H1 (cell line): ENCODE data around the gene SPECC1. TPM values are rescaled to one million over a fixed set of nuclear protein-coding genes. Genes with fewer than 3 reads are reported as not detected.

ENCODE experiments used
- SP4 ChIP-seq: IDR thresholded peaks from 2 replicates; pipeline ENCODE4 v1.6.1; 2012; ENCODE audit warnings: low read length, inconsistent platforms
- polyA plus RNA-seq, 7 experiments: library from polyadenylated mRNA; depleted of rRNA in 3 of 7; stranded (reverse) in 5 of 7; unstranded in 2 of 7; fragments of >200 nt in 5 of 7; fragments of 200-250 nt in 2 of 7; gene quantifications; 1 replicate in 5 of 7; 2 replicates in 1 of 7; 4 replicates in 1 of 7; pipeline versions ENCODE4 v1.2.1 to v1.2.3, GENCODE V29; 2011 to 2013; ENCODE audit warnings: missing spikeins in 2 of 7, mixed read lengths in 2 of 7
- total RNA-seq: library from RNA; stranded (reverse); fragmentation: NEBNext Ultra II Directional; extraction: Animal tissue kit (Norgen Biotek cat#: 25700); gene quantifications from 2 replicates; pipeline ENCODE4 v1.2.1, GENCODE V29; 2021
- TF ChIP-seq, protein P1 (sequence below): IDR thresholded peaks from 2 replicates; pipeline ENCODE4 v1.6.1; 2012; ENCODE audit warnings: low read length, inconsistent platforms

SPECC1 gene
- total and polyA plus RNA-seq, 2 of the 8 experiments (the other 6 are each of a cell fraction or from before 2014, with no cell fraction given): 35.8 to 87.9 TPM

GRCh38 chr17:20103454-20104446 lies 94.6 kb downstream of the SPECC1 start (continued):
- TF ChIP-seq, protein P1, sequence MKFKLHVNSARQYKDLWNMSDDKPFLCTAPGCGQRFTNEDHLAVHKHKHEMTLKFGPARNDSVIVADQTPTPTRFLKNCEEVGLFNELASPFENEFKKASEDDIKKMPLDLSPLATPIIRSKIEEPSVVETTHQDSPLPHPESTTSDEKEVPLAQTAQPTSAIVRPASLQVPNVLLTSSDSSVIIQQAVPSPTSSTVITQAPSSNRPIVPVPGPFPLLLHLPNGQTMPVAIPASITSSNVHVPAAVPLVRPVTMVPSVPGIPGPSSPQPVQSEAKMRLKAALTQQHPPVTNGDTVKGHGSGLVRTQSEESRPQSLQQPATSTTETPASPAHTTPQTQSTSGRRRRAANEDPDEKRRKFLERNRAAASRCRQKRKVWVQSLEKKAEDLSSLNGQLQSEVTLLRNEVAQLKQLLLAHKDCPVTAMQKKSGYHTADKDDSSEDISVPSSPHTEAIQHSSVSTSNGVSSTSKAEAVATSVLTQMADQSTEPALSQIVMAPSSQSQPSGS: no peak
- no peak for TF ChIP-seq SP4
